Non-pigmented ciliary epithelial cell (primary cell): ENCODE results near the gene SLC31A1.
A peak's percentile ranks its signal among the peaks of the same experiment; 100 is the strongest.

Experiments used
- DNase-seq: peaks from one replicate; pipeline ENCODE4 v3.0.0-alpha.2; 2010; ENCODE audit warnings: low read depth

The SLC31A1 gene

DNA sequence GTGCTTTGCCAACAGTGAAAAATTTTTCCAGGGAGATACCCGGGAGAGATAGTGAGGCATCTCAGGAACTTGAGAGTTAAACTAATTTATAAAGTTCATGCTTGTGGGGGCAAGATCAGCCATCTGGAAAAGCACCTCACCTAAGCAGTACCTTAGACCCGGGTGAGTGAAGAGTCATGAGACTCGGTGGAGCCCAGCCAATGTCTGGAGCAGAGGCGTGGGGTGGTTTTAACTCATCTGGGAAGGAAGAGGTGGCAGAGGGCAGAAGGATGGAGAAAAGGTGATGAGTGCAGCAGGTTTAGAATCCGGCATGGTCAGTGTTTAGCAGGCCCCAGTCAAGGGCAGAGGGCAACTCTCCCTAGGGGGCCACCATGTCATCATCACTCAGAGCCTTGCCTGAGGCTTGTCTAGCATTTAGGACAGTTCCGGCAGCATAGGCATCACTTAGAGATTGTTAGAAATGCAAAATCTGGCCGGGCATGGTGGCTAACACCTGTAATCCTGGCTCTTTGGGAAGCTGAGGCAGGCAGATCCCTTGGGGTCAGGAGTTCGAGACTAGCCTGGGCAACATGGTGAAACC lies 86.1 kb downstream of the SLC31A1 start:
- no peak for DNase-seq

DNA sequence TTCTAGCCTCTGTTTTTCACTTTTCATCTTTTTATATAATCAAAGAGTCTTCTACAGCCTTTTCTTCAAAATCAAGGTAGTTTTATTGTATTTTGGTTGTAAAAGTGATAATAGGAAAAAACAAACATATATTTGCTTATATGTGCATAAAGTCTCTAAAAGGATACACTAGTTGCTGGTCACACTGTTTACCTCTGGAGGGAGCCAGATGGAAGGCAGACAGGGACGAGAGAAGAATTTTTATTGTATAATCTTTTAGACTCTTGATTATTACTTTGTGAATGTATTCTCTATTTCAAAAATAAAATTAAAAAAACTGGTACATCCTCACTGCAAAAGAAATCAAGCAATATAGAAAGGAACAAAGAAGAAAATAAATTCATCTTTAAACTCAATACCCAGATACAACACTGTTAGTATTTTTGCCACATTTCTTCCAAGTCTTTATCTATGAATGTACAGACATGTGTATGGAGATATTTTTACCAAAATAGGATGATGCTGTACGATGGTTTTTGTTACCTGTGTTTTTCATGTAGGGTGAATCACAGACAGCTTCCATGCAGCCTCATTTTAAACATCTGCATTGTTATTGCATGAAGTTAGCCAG lies 88.0 kb downstream of the SLC31A1 start:
- peak; percentile 24 for DNase-seq

DNA sequence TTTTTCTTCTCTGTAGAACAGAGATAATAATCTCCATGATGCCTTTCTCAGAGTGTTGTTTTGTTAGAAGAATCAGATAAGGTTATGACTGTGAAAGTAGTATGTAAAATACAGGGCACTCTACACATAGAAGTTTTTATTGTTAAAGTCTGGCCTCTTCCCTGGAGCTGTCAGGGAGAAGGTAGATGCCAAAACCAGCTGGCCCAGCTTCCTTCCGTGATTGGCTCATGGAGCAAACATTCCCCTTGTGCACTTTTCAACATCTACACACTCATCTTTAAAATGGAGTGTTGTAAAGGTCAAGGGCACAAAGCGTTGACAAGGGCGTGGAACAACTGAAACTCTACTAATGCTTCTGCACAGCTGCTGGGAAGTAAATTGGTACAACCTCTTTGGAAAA lies 89.2 kb downstream of the SLC31A1 start:
- no peak for DNase-seq

DNA sequence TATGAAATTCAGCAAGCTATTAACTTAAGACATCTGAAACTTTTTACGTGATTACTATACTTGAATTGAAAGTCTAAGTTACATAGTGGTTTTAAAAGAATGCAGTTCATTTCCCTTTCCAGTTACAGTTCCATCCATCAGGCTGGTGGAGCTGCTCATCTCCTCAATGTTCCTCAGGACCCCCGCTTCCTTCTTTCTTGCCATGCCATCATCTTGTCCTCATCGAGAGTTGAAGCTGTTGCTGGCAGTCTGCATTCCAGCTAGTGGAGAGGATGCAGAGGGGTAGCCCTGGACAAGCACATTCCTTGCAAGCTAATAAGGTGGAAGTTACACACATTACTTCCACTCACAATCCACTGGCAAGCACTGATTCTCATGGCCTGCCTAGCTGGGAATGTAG lies 90.6 kb downstream of the SLC31A1 start:
- no peak for DNase-seq

DNA sequence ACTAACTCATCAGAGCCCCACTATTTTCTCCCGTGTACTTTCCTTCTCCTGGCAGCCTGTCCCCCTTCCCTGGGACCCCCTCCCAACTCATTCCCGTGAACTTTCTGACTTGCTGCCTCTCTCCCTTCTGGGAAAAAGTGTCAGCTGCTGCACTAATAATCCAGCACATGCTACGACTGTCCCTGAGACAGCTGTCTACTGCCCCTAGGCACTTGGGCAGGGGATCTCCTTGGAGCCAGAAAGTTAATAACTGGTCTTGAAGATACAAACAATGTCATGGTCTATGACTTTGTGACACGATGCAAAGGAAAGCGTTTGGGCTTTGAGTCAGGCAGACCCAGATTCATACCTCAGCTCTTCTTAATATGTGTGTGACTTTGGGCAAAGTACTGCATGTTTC lies 91.9 kb downstream of the SLC31A1 start:
- no peak for DNase-seq
